Mucosa of stomach (tissue), 1 donor: ENCODE results near the gene ZNF709.
A peak's percentile ranks its signal among the peaks of the same experiment; 100 is the strongest.
"Not testable (repeated sequence)": the region's sequence is repeated elsewhere in the genome, so short reads cannot be mapped to it uniquely, and the experiment has no call there.

Experiments
- H3K27me3 ChIP-seq: one replicate; pipeline ENCODE4 v1.7.0; 2013; ENCODE audit warnings: mild to moderate bottlenecking, low read length; ENCODE audit not compliant: control insufficient read depth, insufficient read depth
- H3K36me3 ChIP-seq: one replicate; pipeline ENCODE4 v1.7.0; 2013; ENCODE audit warnings: low read length; ENCODE audit not compliant: control insufficient read depth, insufficient read depth
- H3K4me1 ChIP-seq: one replicate; pipeline ENCODE4 v1.7.0; 2013; ENCODE audit warnings: mild to moderate bottlenecking, low read length; ENCODE audit not compliant: control insufficient read depth, insufficient read depth
- H3K4me3 ChIP-seq: one replicate; pipeline ENCODE4 v1.7.0; 2013; ENCODE audit warnings: low read length
- H3K9ac ChIP-seq: one replicate; pipeline ENCODE4 v1.7.0; 2013; ENCODE audit warnings: mild to moderate bottlenecking, low read length, moderate library complexity
- H3K9me3 ChIP-seq: one replicate; pipeline ENCODE4 v1.7.0; 2013; ENCODE audit warnings: mild to moderate bottlenecking, low read length, moderate library complexity; ENCODE audit not compliant: control insufficient read depth
- donor health status: Pancreatic carcinoma.

Gene ZNF709

GRCh38 chr19:12485052-12485416 is 418 bp upstream of the ZNF709 start:
- Histone ChIP-seq H3K9me3 (no peaks in the 10 kb centered on the region), H3K9ac (peak overlapping the region; percentile 94), H3K4me1 (peaks cover 5% of the 10 kb centered on the region), H3K27me3 (no peaks in the 10 kb centered on the region), H3K36me3 (no peaks in the 10 kb centered on the region), H3K4me3 (peak overlapping the region; percentile 97)

GRCh38 chr19:12484011-12484370 is 625 bp downstream of the ZNF709 start:
- Histone ChIP-seq H3K4me3 (peak overlapping the region; percentile 97), H3K36me3 (no peaks in the 10 kb centered on the region), H3K9ac (peak overlapping the region; percentile 94), H3K27me3 (no peaks in the 10 kb centered on the region), H3K4me1 (peaks cover 5% of the 10 kb centered on the region), H3K9me3 (no peaks in the 10 kb centered on the region)

GRCh38 chr19:12482509-12482886 is 2.1 kb downstream of the ZNF709 start:
- peaks cover 5% of the 10 kb centered on the region for H3K4me1 ChIP-seq
- no peaks in the 10 kb centered on the region for H3K36me3 ChIP-seq
- H3K27me3 ChIP-seq, result no peaks in the 10 kb centered on the region
- H3K4me3 ChIP-seq, result no peak overlapping the region
- no peak overlapping the region for H3K9ac ChIP-seq
- no peaks in the 10 kb centered on the region for H3K9me3 ChIP-seq

- Histone ChIP-seq H3K9ac (no peak overlapping the region), H3K9me3 (no peaks in the 10 kb centered on the region), H3K27me3 (no peaks in the 10 kb centered on the region), H3K36me3 (no peaks in the 10 kb centered on the region), H3K4me3 (no peak overlapping the region), H3K4me1 (peaks cover 5% of the 10 kb centered on the region)
Measured at GRCh38 chr19:12481781-12482508, 2.7 kb downstream of the ZNF709 start.

GRCh38 chr19:12478234-12478941 is 6.2 kb downstream of the ZNF709 start:
- no peaks in the 10 kb centered on the region for H3K4me1 ChIP-seq
- no peaks in the 10 kb centered on the region for H3K27me3 ChIP-seq
- H3K4me3 ChIP-seq, result no peak overlapping the region
- no peak overlapping the region for H3K9ac ChIP-seq
- H3K9me3 ChIP-seq, result no peaks in the 10 kb centered on the region
- no peaks in the 10 kb centered on the region for H3K36me3 ChIP-seq

- H3K27me3 ChIP-seq, H3K4me3 ChIP-seq, H3K9ac ChIP-seq, H3K4me1 ChIP-seq: not testable (repeated sequence)
- Histone ChIP-seq H3K9me3 (peaks cover 13% of the 10 kb centered on the region), H3K36me3 (peaks cover 16% of the 10 kb centered on the region)
Measured at GRCh38 chr19:12467651-12468050, 17.0 kb downstream of the ZNF709 start.

- H3K9me3 ChIP-seq, result peaks cover 13% of the 10 kb centered on the region
Measured at GRCh38 chr19:12465211-12465610, 19.4 kb downstream of the ZNF709 start.

GRCh38 chr19:12464769-12465168 is 19.8 kb downstream of the ZNF709 start:
- no peak overlapping the region for H3K9ac ChIP-seq
- H3K9me3 ChIP-seq, result peaks cover 13% of the 10 kb centered on the region
- H3K4me3 ChIP-seq, result no peak overlapping the region
- H3K27me3 ChIP-seq, result no peaks in the 10 kb centered on the region
- H3K4me1 ChIP-seq, result no peaks in the 10 kb centered on the region
- H3K36me3 ChIP-seq, result peaks cover 16% of the 10 kb centered on the region

More at GRCh38 chr19:12465211-12465610, 19.4 kb downstream of the ZNF709 start:
- Histone ChIP-seq H3K27me3 (no peaks in the 10 kb centered on the region), H3K4me3 (no peak overlapping the region), H3K9ac (no peak overlapping the region), H3K4me1 (no peaks in the 10 kb centered on the region), H3K36me3 (peaks cover 16% of the 10 kb centered on the region)

GRCh38 chr19:12464139-12464538 is 20.5 kb downstream of the ZNF709 start:
- not testable (repeated sequence) for H3K4me1 ChIP-seq, H3K4me3 ChIP-seq, H3K27me3 ChIP-seq, H3K9ac ChIP-seq
- peaks cover 13% of the 10 kb centered on the region for H3K9me3 ChIP-seq
- H3K36me3 ChIP-seq, result peaks cover 16% of the 10 kb centered on the region

GRCh38 chr19:12453495-12453894 is 31.1 kb downstream of the ZNF709 start:
- H3K27me3 ChIP-seq, result no peaks in the 10 kb centered on the region
- no peak overlapping the region for H3K4me3 ChIP-seq
- H3K9ac ChIP-seq, result no peak overlapping the region
- H3K9me3 ChIP-seq, result no peaks in the 10 kb centered on the region
- H3K4me1 ChIP-seq, result no peaks in the 10 kb centered on the region
- no peaks in the 10 kb centered on the region for H3K36me3 ChIP-seq

- H3K4me3 ChIP-seq, result no peak overlapping the region
- no peaks in the 10 kb centered on the region for H3K27me3 ChIP-seq
- H3K36me3 ChIP-seq, result no peaks in the 10 kb centered on the region
- no peak overlapping the region for H3K9ac ChIP-seq
- H3K9me3 ChIP-seq, result no peaks in the 10 kb centered on the region
- no peaks in the 10 kb centered on the region for H3K4me1 ChIP-seq
Measured at GRCh38 chr19:12450844-12451243, 33.8 kb downstream of the ZNF709 start.

GRCh38 chr19:12448808-12449207 is 35.8 kb downstream of the ZNF709 start:
- H3K9me3 ChIP-seq, result no peaks in the 10 kb centered on the region
- H3K27me3 ChIP-seq, result no peaks in the 10 kb centered on the region
- no peaks in the 10 kb centered on the region for H3K36me3 ChIP-seq
- no peak overlapping the region for H3K9ac ChIP-seq
- no peak overlapping the region for H3K4me3 ChIP-seq
- no peaks in the 10 kb centered on the region for H3K4me1 ChIP-seq
